GM12891 (cell line): ENCODE data around the gene TAF11L4.
"Not testable (repeated sequence)": the region's sequence is repeated elsewhere in the genome, so short reads cannot be mapped to it uniquely, and the experiment has no call there.

Source experiments
- PAX5 ChIP-seq: IDR thresholded peaks from 2 replicates; pipeline ENCODE4 v1.6.1; 2011; ENCODE audit warnings: low read length, moderate library complexity, mild to moderate bottlenecking; ENCODE audit not compliant: insufficient read depth, severe bottlenecking
- POLR2A ChIP-seq: IDR thresholded peaks from 2 replicates; pipeline ENCODE4 v1.6.1; 2011; ENCODE audit warnings: low read depth, low read length, control low read depth
- POLR2AphosphoS5 ChIP-seq: IDR thresholded peaks from 2 replicates; pipeline ENCODE4 v1.6.1; 2011; ENCODE audit warnings: low read depth, low read length, control low read depth
- SPI1 ChIP-seq: IDR thresholded peaks from 2 replicates; pipeline ENCODE4 v1.6.1; 2011; ENCODE audit warnings: low read depth, low read length, control low read depth
- TAF1 ChIP-seq: IDR thresholded peaks from 2 replicates; pipeline ENCODE4 v1.6.1; 2011; ENCODE audit warnings: low read depth, low read length, control low read depth

DNA sequence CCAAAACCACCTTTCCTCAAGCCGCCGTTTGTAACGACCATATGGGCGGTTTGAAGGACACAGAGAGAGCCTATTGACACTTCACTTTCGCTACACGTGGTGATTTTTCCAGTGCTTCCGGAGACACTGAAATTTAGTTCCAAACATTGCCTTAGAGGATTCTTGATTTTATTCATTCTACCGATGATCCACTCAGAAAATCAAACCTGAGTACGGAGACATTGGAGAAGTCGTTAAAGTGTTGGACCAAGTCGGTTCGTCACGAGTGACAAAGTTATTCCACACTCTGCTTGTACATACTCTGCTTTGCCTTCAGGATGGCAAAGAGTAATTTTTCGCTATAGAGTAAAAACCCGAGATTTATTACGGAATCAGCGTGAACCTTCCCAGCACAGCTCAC, 4.9 kb downstream of the TAF11L4 start:
- not testable (repeated sequence) for TF ChIP-seq POLR2AphosphoS5, POLR2A, SPI1, PAX5, TAF1
